ENCODE results near the gene SERPINA5. TPM values are rescaled to one million over a fixed set of nuclear protein-coding genes. Genes with fewer than 3 reads are reported as not detected.

Gene SERPINA5
- total RNA-seq, 2 experiments from 2014 or later: not detected

DNA sequence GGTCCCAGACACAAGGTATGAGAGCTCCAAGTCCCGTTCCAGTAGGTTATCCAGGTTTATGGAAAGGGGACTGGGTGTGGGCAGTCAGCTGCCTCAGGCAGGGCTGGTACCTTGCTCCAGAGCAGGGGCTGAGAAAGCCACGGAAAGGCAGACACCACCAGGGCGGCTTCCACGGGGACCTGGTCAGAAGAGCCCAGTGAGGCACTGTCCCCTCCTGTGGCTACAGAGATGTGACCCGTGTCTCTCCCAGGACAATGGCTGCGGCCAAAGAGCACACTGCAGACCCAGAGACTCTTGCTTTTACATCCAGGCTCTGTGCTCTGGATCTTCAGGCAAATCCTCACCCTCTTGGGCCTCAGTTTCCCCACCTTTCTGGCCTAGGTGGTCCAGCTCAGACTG is 11.2 kb upstream of the SERPINA5 start:
- intact Hi-C loops (cut with micrococcal nuclease): no loop called here
- ChIA-PET POLR2A (no interaction called here), CTCF (interaction anchor here (1.6 kb wide), 1 partner anchor 21 kb away, joined by 4 read pairs; no protein-coding TSS in a partner anchor)
- no peaks in the 10 kb centered on the region for H3K9me3 Mint-ChIP-seq
- peaks cover 3% of the 10 kb centered on the region for H3K27me3 Mint-ChIP-seq
- no peak overlapping the region for H3K4me3 Mint-ChIP-seq
- TF ChIP-seq, protein P1, sequence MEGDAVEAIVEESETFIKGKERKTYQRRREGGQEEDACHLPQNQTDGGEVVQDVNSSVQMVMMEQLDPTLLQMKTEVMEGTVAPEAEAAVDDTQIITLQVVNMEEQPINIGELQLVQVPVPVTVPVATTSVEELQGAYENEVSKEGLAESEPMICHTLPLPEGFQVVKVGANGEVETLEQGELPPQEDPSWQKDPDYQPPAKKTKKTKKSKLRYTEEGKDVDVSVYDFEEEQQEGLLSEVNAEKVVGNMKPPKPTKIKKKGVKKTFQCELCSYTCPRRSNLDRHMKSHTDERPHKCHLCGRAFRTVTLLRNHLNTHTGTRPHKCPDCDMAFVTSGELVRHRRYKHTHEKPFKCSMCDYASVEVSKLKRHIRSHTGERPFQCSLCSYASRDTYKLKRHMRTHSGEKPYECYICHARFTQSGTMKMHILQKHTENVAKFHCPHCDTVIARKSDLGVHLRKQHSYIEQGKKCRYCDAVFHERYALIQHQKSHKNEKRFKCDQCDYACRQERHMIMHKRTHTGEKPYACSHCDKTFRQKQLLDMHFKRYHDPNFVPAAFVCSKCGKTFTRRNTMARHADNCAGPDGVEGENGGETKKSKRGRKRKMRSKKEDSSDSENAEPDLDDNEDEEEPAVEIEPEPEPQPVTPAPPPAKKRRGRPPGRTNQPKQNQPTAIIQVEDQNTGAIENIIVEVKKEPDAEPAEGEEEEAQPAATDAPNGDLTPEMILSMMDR (IDR thresholded peaks at IDR 0.05): no peak
- no peaks in the 10 kb centered on the region for H3K36me3 Mint-ChIP-seq (ENCODE audit: low read depth)
- no peaks in the 10 kb centered on the region for H3K4me1 Mint-ChIP-seq (ENCODE audit: low read depth)
- ATAC-seq (no peak), DNase-seq (no peak)
- no peak overlapping the region for H3K27ac Mint-ChIP-seq

DNA sequence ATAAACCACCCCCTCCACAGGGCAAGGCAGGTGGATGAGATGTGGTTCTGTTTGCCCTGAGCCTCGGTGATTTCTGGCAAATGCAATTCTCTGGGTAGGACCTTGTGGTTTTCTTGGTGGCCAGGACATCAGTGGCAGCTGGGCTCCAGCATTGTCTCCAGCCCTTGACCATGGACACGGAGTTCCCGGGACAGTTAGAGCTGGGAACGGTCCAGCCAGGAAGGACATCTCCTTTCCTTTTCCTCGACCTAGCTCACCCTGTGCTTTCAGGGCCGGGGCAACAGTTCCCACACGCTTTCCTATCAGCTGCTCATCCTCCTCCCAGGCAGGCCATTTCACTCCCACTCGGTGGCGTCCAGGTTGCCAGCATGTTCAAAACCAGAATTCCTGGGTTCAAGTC is 10.8 kb upstream of the SERPINA5 start:
- Mint-ChIP-seq H3K4me3 (no peak overlapping the region), H3K27ac (no peak overlapping the region), H3K36me3 (ENCODE audit: low read depth) (no peaks in the 10 kb centered on the region), H3K4me1 (ENCODE audit: low read depth) (no peaks in the 10 kb centered on the region), H3K9me3 (no peaks in the 10 kb centered on the region), H3K27me3 (peaks cover 3% of the 10 kb centered on the region)
- ATAC-seq: no peak
- ChIA-PET CTCF (interaction anchor here (1.6 kb wide), 1 partner anchor 22 kb away, joined by 4 read pairs; no protein-coding TSS in a partner anchor), POLR2A (no interaction called here)
- intact Hi-C loops (cut with micrococcal nuclease): no loop called here
- no peak for DNase-seq
- TF ChIP-seq, protein P1 (IDR thresholded peaks at IDR 0.05): no peak

DNA sequence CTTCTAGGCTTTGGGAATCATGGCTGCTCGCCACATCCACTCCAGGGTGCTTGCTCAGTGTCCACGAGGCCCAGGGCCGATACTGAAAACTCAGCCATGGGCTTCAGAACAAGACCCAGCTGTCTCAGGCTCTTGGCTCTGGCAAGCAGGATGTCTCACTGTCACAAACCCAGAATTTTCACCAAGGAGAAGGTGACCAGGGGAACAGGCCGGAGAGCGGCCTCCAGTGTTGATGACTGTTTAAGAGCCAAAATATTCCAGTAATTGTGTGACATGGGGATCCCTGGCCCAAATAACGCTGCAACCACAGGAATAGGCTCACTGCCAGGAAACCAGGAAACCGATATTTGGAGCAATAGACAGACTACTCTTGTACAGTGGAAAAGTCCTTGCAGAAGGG is 9.8 kb upstream of the SERPINA5 start:
- ATAC-seq (no peak), DNase-seq (no peak)
- Mint-ChIP-seq H3K27ac (no peak overlapping the region), H3K4me1 (ENCODE audit: low read depth) (no peaks in the 10 kb centered on the region), H3K27me3 (no peaks in the 10 kb centered on the region), H3K9me3 (no peaks in the 10 kb centered on the region), H3K36me3 (ENCODE audit: low read depth) (no peaks in the 10 kb centered on the region), H3K4me3 (no peak overlapping the region)
- ChIA-PET CTCF (interaction anchor here (1.6 kb wide), 1 partner anchor 23 kb away, joined by 4 read pairs; no protein-coding TSS in a partner anchor), POLR2A (no interaction called here)
- intact Hi-C loops (cut with micrococcal nuclease): no loop called here
- TF ChIP-seq, protein P1 (IDR thresholded peaks at IDR 0.05): no peak

DNA sequence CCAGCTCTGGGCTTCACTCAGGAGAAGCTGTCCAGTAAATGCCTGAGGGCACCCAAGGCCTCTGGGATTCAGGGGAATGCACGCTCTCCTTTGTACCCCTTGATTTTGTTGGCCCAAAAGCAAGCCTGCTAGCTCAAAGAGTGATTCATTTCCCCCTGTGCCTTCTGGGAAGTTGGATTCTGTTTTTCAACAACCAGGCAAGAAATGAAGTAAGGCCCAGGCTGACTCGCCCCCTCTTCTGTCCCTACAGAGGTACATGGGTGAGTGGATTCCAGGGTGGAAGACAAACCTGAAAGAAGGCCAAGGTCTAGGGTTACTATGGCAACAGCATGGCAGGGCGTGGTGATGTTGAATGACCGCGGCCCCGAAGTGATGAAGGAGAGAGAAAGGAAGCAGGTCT is 9.3 kb upstream of the SERPINA5 start:
- no peaks in the 10 kb centered on the region for H3K36me3 Mint-ChIP-seq (ENCODE audit: low read depth)
- H3K4me3 Mint-ChIP-seq: no peak overlapping the region
- H3K9me3 Mint-ChIP-seq: no peaks in the 10 kb centered on the region
- no peaks in the 10 kb centered on the region for H3K27me3 Mint-ChIP-seq
- ChIA-PET POLR2A (no interaction called here), CTCF (no interaction called here)
- TF ChIP-seq, protein P1 (IDR thresholded peaks at IDR 0.05): no peak
- intact Hi-C loops (cut with micrococcal nuclease): no loop called here
- no peak overlapping the region for H3K27ac Mint-ChIP-seq
- ATAC-seq (no peak), DNase-seq (no peak)
- H3K4me1 Mint-ChIP-seq (ENCODE audit: low read depth): no peaks in the 10 kb centered on the region

DNA sequence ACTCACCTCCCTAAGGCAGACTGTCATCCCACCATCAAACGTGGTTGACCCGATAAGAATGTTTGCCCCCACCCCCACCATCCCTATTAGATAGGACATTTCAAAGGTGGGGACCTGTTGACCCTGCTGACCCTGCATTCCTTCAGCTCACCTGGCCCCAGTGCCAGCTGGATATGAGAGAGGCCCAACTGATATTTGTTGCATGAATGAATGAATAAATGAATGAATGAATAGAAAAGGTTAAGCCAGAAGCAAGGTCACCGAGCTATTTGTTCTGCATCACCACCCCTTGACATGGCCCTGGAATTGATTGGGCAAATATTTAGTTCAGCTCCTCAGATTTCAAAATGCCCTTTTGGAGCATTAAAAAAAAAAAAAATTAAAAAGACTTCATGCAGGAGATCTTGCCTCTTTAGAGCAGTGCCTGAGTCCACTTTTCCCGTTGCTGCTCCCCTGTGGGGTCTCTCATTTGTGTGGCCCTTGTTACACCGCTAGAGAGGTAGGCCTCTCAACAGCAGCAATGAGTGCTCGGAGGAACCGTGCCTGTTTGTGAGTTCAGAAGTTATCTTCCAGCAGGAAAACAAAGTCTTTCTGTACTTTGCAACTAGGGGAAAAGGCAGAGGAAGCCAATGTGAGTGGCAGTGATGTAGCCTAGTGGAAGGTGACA is 8.5 kb upstream of the SERPINA5 start:
- Mint-ChIP-seq H3K27ac (no peak overlapping the region), H3K27me3 (no peaks in the 10 kb centered on the region), H3K36me3 (ENCODE audit: low read depth) (no peaks in the 10 kb centered on the region), H3K4me3 (no peak overlapping the region), H3K9me3 (no peaks in the 10 kb centered on the region), H3K4me1 (ENCODE audit: low read depth) (no peaks in the 10 kb centered on the region)
- ATAC-seq (no peak), DNase-seq (no peak)
- ChIA-PET CTCF (no interaction called here), POLR2A (no interaction called here)
- TF ChIP-seq, protein P1 (IDR thresholded peaks at IDR 0.05): no peak
- intact Hi-C loops (cut with micrococcal nuclease): no loop called here

Data from activated CD8-positive, alpha-beta T cell treated with anti-CD3 and anti-CD28 coated beads for 36 hours (primary cell).